ENCODE results near the gene TMEM80. TPM values are rescaled to one million over a fixed set of nuclear protein-coding genes. Genes with fewer than 3 reads are reported as not detected.

TMEM80 gene
- total and polyA plus RNA-seq, 2 of the 8 experiments (the other 6 are each of a cell fraction or from before 2014, with no cell fraction given) = 8.0 to 16.3 TPM

GRCh38 chr11:656866-657265 is 38.8 kb upstream of the TMEM80 start:
- POLR2A ChIA-PET (ENCODE audit: partially characterized antibody) = interaction anchor here (1.4 to 4.0 kb wide), 2 partner anchors 10 to 23 kb away, joined by 5 to 19 read pairs; no protein-coding TSS in a partner anchor
- Histone ChIP-seq H3K27me3 (replicated peaks in 1 of 4; ENCODE audit: control insufficient read depth in 3 of 4, extremely low read depth in 1 of 4, insufficient read depth in 3 of 4, low read length in 3 of 4) (no peaks in the 10 kb centered on the region), H3K79me2 (ENCODE audit: control insufficient read depth in 1 of 2, insufficient read depth in 2 of 2, low read length in 2 of 2) (no peaks in the 10 kb centered on the region), H3K23me2 (ENCODE audit: low read depth, low read length) (no peaks in the 10 kb centered on the region), H3K23ac (ENCODE audit: insufficient read length) (no peak overlapping the region), H2AFZ (ENCODE audit: low read length) (no peak overlapping the region), H2BK5ac (ENCODE audit: low read depth, low read length) (no peak overlapping the region), H3K9ac (replicated peaks in 1 of 4; ENCODE audit: extremely low read depth in 1 of 4, low read depth in 3 of 4, low read length in 3 of 4) (no peak overlapping the region), H3K4me3 (ENCODE audit: extremely low read depth in 1 of 4, insufficient read depth in 2 of 4, low read depth in 3 of 4, low read length in 4 of 4) (no peak overlapping the region), H2BK15ac (ENCODE audit: low read length) (no peak overlapping the region), H2BK20ac (ENCODE audit: low read length) (no peak overlapping the region), H3K36me3 (ENCODE audit: control insufficient read depth in 2 of 4, insufficient read depth in 4 of 4, low read length in 3 of 4) (peaks cover 0 to 16% (median 5%) of the 10 kb centered on the region in 4 experiments; a peak in 7 of 8 replicates), H3K14ac (ENCODE audit: insufficient read length) (no peak overlapping the region), H3K9me3 (ENCODE audit: insufficient read depth in 2 of 2, low read depth in 1 of 2, low read length in 1 of 2) (no peaks in the 10 kb centered on the region), H3K4me1 (replicated peaks in 1 of 4; ENCODE audit: control insufficient read depth in 3 of 4, insufficient read depth in 4 of 4, low read length in 3 of 4) (no peaks in the 10 kb centered on the region), H3K4me2 (ENCODE audit: insufficient read depth in 1 of 2, low read depth in 2 of 2, low read length in 2 of 2) (no peak overlapping the region), H3K56ac (replicated peaks; ENCODE audit: insufficient read length, low read depth, low read length) (no peak overlapping the region), H2BK120ac (replicated peaks; ENCODE audit: low read depth, low read length) (no peak overlapping the region), H3K79me1 (ENCODE audit: low read depth, low read length) (no peaks in the 10 kb centered on the region), H3K18ac (ENCODE audit: extremely low read depth, low read length) (no peak overlapping the region), H3K4ac (replicated peaks; ENCODE audit: insufficient read length, low read depth, low read length) (no peak overlapping the region), H2BK12ac (ENCODE audit: low read depth, low read length) (no peak overlapping the region), H4K5ac (ENCODE audit: insufficient read length, low read depth, low read length) (no peak overlapping the region), H3K27ac (ENCODE audit: low read depth, low read length) (no peak overlapping the region), H4K8ac (ENCODE audit: extremely low read depth, insufficient read depth, low read length) (no peak overlapping the region), H2AK5ac (ENCODE audit: low read depth, low read length) (no peak overlapping the region), H4K91ac (replicated peaks; ENCODE audit: insufficient read length, low read length) (no peak overlapping the region), H4K20me1 (replicated peaks in 1 of 2; ENCODE audit: control insufficient read depth in 1 of 2, insufficient read depth in 2 of 2, low read length in 2 of 2) (no peaks in the 10 kb centered on the region)
- FAIRE-seq (no peak), DNase-seq (ENCODE audit: low read depth in 1 of 2, low spot score in 2 of 2) (no peak)
- WGBS, 2 experiments (ENCODE audit: extremely low coverage in 1 of 2, insufficient coverage in 1 of 2, insufficient read length in 1 of 2, insufficient replicate concordance in 2 of 2, low coverage in 1 of 2, low lambda C conversion rate in 2 of 2, missing lambda C conversion rate in 1 of 2) = 95% methylated on average over 7 of the region's 7 CpGs; no CpG with 5 or more reads in 1 of the 2 experiments
- CTCF ChIA-PET (ENCODE audit: partially characterized antibody) = interaction anchor here (1.3 to 2.0 kb wide), 5 partner anchors 12 to 109 kb away, joined by 3 to 6 read pairs (median 4); no protein-coding TSS in a partner anchor
- TF ChIP-seq, protein P1, sequence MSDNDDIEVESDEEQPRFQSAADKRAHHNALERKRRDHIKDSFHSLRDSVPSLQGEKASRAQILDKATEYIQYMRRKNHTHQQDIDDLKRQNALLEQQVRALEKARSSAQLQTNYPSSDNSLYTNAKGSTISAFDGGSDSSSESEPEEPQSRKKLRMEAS (IDR thresholded peaks at IDR 0.05) = no peak
- no peak for TF ChIP-seq E2F6 (IDR thresholded peaks at IDR 0.05)
- TF ChIP-seq FOSL1 (IDR thresholded peaks at IDR 0.05; ENCODE audit: insufficient read depth, low read depth, low read length) = no peak
- no peak for TF ChIP-seq CHD2 (IDR thresholded peaks at IDR 0.05; ENCODE audit: low read length)
- TF ChIP-seq BRCA1 (IDR thresholded peaks at IDR 0.05; ENCODE audit: low read depth, low read length) = no peak
- no peak for TF ChIP-seq KDM5A (IDR thresholded peaks at IDR 0.05; ENCODE audit: low read length)
- TF ChIP-seq TCF12 (IDR thresholded peaks at IDR 0.05; ENCODE audit: low read depth, low read length) = no peak
